ENCODE results near the gene SRSF10.
"Not testable (repeated sequence)": the region's sequence is repeated elsewhere in the genome, so short reads cannot be mapped to it uniquely, and the experiment has no call there.

Gene SRSF10

GRCh38 chr1:23996700-23997229 lies 16.6 kb upstream of the SRSF10 start:
- DNase-seq = no peak

- no peak for DNase-seq
Measured at GRCh38 chr1:23995431-23995837, 15.3 kb upstream of the SRSF10 start.

- DNase-seq = not testable (repeated sequence)
Measured at GRCh38 chr1:23992011-23992410, 11.9 kb upstream of the SRSF10 start.

GRCh38 chr1:23989263-23989662 lies 9.1 kb upstream of the SRSF10 start:
- no peak for DNase-seq

- DNase-seq = not testable (repeated sequence)
Measured at GRCh38 chr1:23987038-23987437, 6.9 kb upstream of the SRSF10 start.

GRCh38 chr1:23984417-23985186 lies 4.5 kb upstream of the SRSF10 start:
- DNase-seq = no peak

- peak; percentile 47 for DNase-seq
Measured at GRCh38 chr1:23980728-23981070, 572 bp upstream of the SRSF10 start.

GRCh38 chr1:23979387-23979880 lies 693 bp downstream of the SRSF10 start:
- no peak for DNase-seq

GRCh38 chr1:23978805-23979204 lies 1.3 kb downstream of the SRSF10 start:
- no peak for DNase-seq

- DNase-seq = no peak
Measured at GRCh38 chr1:23977854-23978191, 2.3 kb downstream of the SRSF10 start.

GRCh38 chr1:23977187-23977853 lies 2.8 kb downstream of the SRSF10 start:
- no peak for DNase-seq

- DNase-seq = no peak
Measured at GRCh38 chr1:23967871-23968270, 12.3 kb downstream of the SRSF10 start.

- DNase-seq = no peak
Measured at GRCh38 chr1:23966973-23967493, 13.1 kb downstream of the SRSF10 start.

GRCh38 chr1:23964790-23965740 lies 15.1 kb downstream of the SRSF10 start:
- DNase-seq = no peak

GRCh38 chr1:23964235-23964668 lies 15.9 kb downstream of the SRSF10 start:
- DNase-seq = no peak

- DNase-seq = no peak
Measured at GRCh38 chr1:23963617-23964234, 16.4 kb downstream of the SRSF10 start.

- no peak for DNase-seq
Measured at GRCh38 chr1:23960291-23961020, 19.7 kb downstream of the SRSF10 start.

- peak; percentile 95 for DNase-seq
Measured at GRCh38 chr1:23959461-23960290, 20.5 kb downstream of the SRSF10 start, which contains the start of gene PNRC2. PNRC2 (plus strand) TSS chr1:23959828; CDS start chr1:23961458, 1,630 bp downstream.

GRCh38 chr1:23958810-23959460 lies 21.2 kb downstream of the SRSF10 start:
- peak; percentile 81 for DNase-seq
